ENCODE measurements around the gene IMMP2L. TPM values are rescaled to one million over a fixed set of nuclear protein-coding genes. Genes with fewer than 3 reads are reported as not detected.
A peak's percentile ranks its signal among the peaks of the same experiment; 100 is the strongest.

The IMMP2L gene
- total RNA-seq, 6 experiments from 2014 or later, result 14.2 to 25.3 (median 19.7) TPM

GRCh38 chr7:110841840-110842545, 720.3 kb downstream of the IMMP2L start:
- TF ChIP-seq POLR2A (IDR thresholded peaks at IDR 0.05) (no peak), CTCF (IDR thresholded peaks at IDR 0.05) (no peak)
- Histone ChIP-seq H3K27ac (no peak overlapping the region), H3K27me3 (no peaks in the 10 kb centered on the region), H3K4me1 (no peaks in the 10 kb centered on the region), H3K9me3 (no peaks in the 10 kb centered on the region), H3K4me3 (no peak overlapping the region), H3K36me3 (no peaks in the 10 kb centered on the region)
- WGBS (ENCODE audit: insufficient coverage, low coverage, low lambda C conversion rate, missing lambda C conversion rate), result 73% methylated on average over 3 of the region's 3 CpGs
- ATAC-seq (no peak), DNase-seq (no peak)
- intact Hi-C loops (cut with DNase I), result no loop called here

- Histone ChIP-seq H3K4me1 (peaks cover 0 to 10% (median 0%) of the 10 kb centered on the region in 4 donors), H3K9me3 (no peaks in the 10 kb centered on the region), H3K4me3 (no peak overlapping the region), H3K27me3 (no peaks in the 10 kb centered on the region), H3K27ac (no peak overlapping the region), H3K36me3 (no peaks in the 10 kb centered on the region)
- ATAC-seq (no peak), DNase-seq (no peak)
- intact Hi-C loops (cut with DNase I), result no loop called here
- TF ChIP-seq POLR2A (IDR thresholded peaks at IDR 0.05), result no peak
- peak in 1 of 4 donors; percentile 12 for TF ChIP-seq CTCF (IDR thresholded peaks at IDR 0.05)
- 69% methylated on average over 5 of the region's 5 CpGs for WGBS (ENCODE audit: insufficient coverage, low coverage, low lambda C conversion rate, missing lambda C conversion rate)
Measured at GRCh38 chr7:110839866-110840265, 722.4 kb downstream of the IMMP2L start.

- no peak for DNase-seq
- H3K4me3 ChIP-seq, result no peak overlapping the region
- WGBS (ENCODE audit: insufficient coverage, low coverage, low lambda C conversion rate, missing lambda C conversion rate), result 50% methylated on average over 1 of the region's 1 CpG
- no peak overlapping the region for H3K27ac ChIP-seq
- intact Hi-C loops (cut with DNase I), result no loop called here
- no peaks in the 10 kb centered on the region for H3K27me3 ChIP-seq
- TF ChIP-seq CTCF (IDR thresholded peaks at IDR 0.05) (no peak), POLR2A (IDR thresholded peaks at IDR 0.05) (no peak)
- H3K9me3 ChIP-seq, result no peaks in the 10 kb centered on the region
- H3K4me1 ChIP-seq, result peaks cover 0 to 15% (median 0%) of the 10 kb centered on the region in 4 donors
- ATAC-seq, result peak in 2 of 4 donors; percentile 62 to 73
- no peaks in the 10 kb centered on the region for H3K36me3 ChIP-seq
Measured at GRCh38 chr7:110835849-110836248, 726.4 kb downstream of the IMMP2L start.

GRCh38 chr7:110835218-110835617, 727.1 kb downstream of the IMMP2L start:
- intact Hi-C loops (cut with DNase I), result no loop called here

More at GRCh38 chr7:110835218-110835617, 727.1 kb downstream of the IMMP2L start:
- Histone ChIP-seq H3K27me3 (no peaks in the 10 kb centered on the region), H3K4me3 (no peak overlapping the region), H3K36me3 (no peaks in the 10 kb centered on the region), H3K27ac (no peak overlapping the region), H3K4me1 (peaks cover 0 to 15% (median 0%) of the 10 kb centered on the region in 4 donors), H3K9me3 (no peaks in the 10 kb centered on the region)
- WGBS (ENCODE audit: insufficient coverage, low coverage, low lambda C conversion rate, missing lambda C conversion rate), result 14% methylated on average over 1 of the region's 1 CpG
- TF ChIP-seq CTCF (IDR thresholded peaks at IDR 0.05), result no peak
- TF ChIP-seq POLR2A (IDR thresholded peaks at IDR 0.05), result no peak
- peak in 3 of 4 donors; percentile 58 to 77 (median 74) for ATAC-seq
- no peak for DNase-seq

Data from right lobe of liver (tissue), 6 donors.